Measurements from ENCODE around the gene CARMIL3. TPM values are rescaled to one million over a fixed set of nuclear protein-coding genes. Genes with fewer than 3 reads are reported as not detected.
A peak's percentile ranks its signal among the peaks of the same experiment; 100 is the strongest.
"Not testable (repeated sequence)": the region's sequence is repeated elsewhere in the genome, so short reads cannot be mapped to it uniquely, and the experiment has no call there.

Gene CARMIL3
- total RNA-seq, 1 experiment from 2014 or later: not detected

DNA sequence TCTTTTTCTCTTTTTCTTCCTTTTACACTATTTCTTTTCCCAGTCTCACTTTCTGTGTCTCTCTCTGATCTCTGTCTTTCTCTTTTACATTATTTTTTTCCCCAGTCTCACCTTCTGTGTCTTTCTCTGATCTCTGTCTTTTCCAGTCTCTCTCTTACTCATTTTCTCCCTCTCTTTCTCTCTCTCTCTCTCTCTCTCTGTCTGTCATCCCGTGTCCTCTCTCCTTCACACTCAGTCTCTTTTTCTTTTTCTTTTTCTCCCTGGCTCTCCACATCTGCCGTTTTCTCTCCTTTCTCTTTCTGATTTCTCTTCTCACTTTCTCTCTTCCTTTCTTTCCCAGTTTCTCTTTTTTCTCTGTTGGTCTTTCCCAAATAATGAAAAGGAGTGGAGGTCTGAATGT is 40.8 kb upstream of the CARMIL3 start:
- BruUV-seq (replicated peaks): no TSS peak
- Histone ChIP-seq H3K36me3 (ENCODE audit: low read depth, low read length) (no peaks in the 10 kb centered on the region), H3K4me1 (ENCODE audit: insufficient read depth, low read length) (no peaks in the 10 kb centered on the region), H4K20me1 (ENCODE audit: low read length) (no peaks in the 10 kb centered on the region), H3K4me3 (ENCODE audit: low read length) (no peak overlapping the region), H2AFZ (ENCODE audit: low read length) (no peak overlapping the region), H3K9ac (ENCODE audit: low read length) (no peak overlapping the region), H3K27me3 (ENCODE audit: low read length) (no peaks in the 10 kb centered on the region), H3K9me3 (ENCODE audit: low read length) (no peaks in the 10 kb centered on the region), H3K79me2 (ENCODE audit: low read length) (no peaks in the 10 kb centered on the region), H3K27ac (ENCODE audit: low read length) (no peak overlapping the region), H3K4me2 (ENCODE audit: low read length) (peak overlapping the region; percentile 13; the same call in 1 of the 2 replicates), H3F3A (ENCODE audit: low read length, unreplicated experiment) (no peaks in the 10 kb centered on the region), H3K9me2 (replicated peaks; ENCODE audit: low read length) (no peaks in the 10 kb centered on the region)
- POLR2A ChIA-PET (ENCODE audit: unreplicated experiment): no interaction called here
- CTCF ChIA-PET: no interaction called here
- intact Hi-C loops (cut with micrococcal nuclease): loop anchor here (5.0 kb wide), 2 partner anchors 46 to 96 kb away; no protein-coding TSS in a partner anchor
- ATAC-seq (no peak), DNase-seq (no peak)
- TF ChIP-seq EZH2 (IDR thresholded peaks at IDR 0.05; ENCODE audit: low read length, unreplicated experiment): no peak
- TF ChIP-seq, protein P1, sequence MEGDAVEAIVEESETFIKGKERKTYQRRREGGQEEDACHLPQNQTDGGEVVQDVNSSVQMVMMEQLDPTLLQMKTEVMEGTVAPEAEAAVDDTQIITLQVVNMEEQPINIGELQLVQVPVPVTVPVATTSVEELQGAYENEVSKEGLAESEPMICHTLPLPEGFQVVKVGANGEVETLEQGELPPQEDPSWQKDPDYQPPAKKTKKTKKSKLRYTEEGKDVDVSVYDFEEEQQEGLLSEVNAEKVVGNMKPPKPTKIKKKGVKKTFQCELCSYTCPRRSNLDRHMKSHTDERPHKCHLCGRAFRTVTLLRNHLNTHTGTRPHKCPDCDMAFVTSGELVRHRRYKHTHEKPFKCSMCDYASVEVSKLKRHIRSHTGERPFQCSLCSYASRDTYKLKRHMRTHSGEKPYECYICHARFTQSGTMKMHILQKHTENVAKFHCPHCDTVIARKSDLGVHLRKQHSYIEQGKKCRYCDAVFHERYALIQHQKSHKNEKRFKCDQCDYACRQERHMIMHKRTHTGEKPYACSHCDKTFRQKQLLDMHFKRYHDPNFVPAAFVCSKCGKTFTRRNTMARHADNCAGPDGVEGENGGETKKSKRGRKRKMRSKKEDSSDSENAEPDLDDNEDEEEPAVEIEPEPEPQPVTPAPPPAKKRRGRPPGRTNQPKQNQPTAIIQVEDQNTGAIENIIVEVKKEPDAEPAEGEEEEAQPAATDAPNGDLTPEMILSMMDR (conservative IDR thresholded peaks at IDR 0.05; ENCODE audit: low read depth, low read length): no peak
- TF ChIP-seq EZH2phosphoT487 (IDR thresholded peaks at IDR 0.05; ENCODE audit: borderline replicate concordance, low read length): no peak

DNA sequence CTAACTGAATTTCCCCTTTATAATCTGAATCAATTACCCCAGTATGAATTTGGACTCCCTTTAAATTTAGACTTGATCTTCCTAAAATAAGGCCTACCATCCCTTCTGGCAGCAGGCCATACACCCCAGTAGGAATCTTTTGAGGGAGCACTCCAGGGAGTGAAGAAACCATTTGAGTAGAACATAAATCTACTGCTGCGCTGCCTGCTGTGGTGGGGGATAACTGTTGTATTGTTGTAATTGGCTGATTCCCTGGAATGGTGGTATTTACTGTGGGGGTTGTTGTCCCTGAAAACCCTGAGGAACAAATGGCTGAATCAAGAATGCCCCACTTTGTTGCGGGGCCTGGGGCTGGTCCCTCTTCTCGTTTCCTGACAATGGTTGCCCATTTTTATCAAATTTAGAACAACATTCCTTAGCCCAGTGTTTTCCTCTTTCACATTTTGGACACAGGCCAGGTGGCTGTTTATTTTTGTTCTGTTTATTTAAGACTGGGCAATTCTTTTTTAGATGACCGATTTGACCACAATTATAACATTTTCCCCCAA is 39.0 kb upstream of the CARMIL3 start:
- H3K36me3 ChIP-seq (ENCODE audit: low read depth, low read length); H3K27me3 ChIP-seq (ENCODE audit: low read length); H3K4me3 ChIP-seq (ENCODE audit: low read length); H3K9ac ChIP-seq (ENCODE audit: low read length); H3K4me1 ChIP-seq (ENCODE audit: insufficient read depth, low read length); BruUV-seq (replicated peaks); H2AFZ ChIP-seq (ENCODE audit: low read length); H3K4me2 ChIP-seq (ENCODE audit: low read length); H4K20me1 ChIP-seq (ENCODE audit: low read length); H3F3A ChIP-seq (ENCODE audit: low read length, unreplicated experiment); DNase-seq; CTCF ChIA-PET; H3K27ac ChIP-seq (ENCODE audit: low read length); H3K9me3 ChIP-seq (ENCODE audit: low read length); ATAC-seq; H3K9me2 ChIP-seq (replicated peaks; ENCODE audit: low read length); H3K79me2 ChIP-seq (ENCODE audit: low read length); POLR2A ChIA-PET (ENCODE audit: unreplicated experiment): not testable (repeated sequence)
- intact Hi-C loops (cut with micrococcal nuclease): loop anchor here (5.0 kb wide), 2 partner anchors 45 to 95 kb away; no protein-coding TSS in a partner anchor

DNA sequence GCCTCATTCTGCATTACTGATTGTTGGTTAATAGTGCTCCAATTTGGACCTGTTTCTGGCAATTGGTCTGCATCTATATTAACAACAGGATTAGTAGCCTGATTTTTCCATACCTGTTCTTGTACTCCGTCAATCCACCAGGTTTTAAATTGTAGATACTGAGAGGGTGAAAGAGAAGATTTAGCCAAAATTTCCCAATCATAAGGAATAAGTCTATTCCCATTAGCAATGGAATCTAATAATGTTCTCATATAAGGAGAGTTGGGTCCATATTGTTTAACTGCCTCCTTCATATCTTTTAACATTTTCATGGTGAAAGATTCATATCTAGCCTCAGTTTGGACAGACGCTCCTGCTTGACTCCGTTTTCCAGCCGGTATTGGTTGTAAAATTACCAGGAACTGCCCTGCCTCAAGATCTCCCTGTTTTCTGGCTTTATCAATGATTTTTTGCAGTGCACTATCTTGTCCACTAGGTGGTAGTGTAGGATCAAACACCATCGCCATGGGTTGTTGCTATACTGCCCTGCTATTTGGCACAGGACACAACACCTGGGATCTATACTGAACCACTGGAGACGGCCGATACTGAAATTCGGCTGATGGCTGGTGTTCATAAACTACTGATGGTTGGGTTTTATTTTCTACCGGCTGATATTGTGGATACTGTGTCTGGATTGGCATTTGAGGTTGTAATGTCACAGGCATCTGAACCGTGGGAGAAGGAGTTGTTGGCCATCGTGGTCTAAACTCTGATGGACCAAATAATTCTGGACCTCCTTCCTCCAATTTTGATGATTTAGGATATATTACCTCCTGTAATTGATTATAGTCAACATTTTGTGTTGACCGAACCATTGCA is 37.9 kb upstream of the CARMIL3 start:
- no peaks in the 10 kb centered on the region for H3K79me2 ChIP-seq (ENCODE audit: low read length)
- no peak overlapping the region for H3K9ac ChIP-seq (ENCODE audit: low read length)
- no peaks in the 10 kb centered on the region for H3K9me2 ChIP-seq (replicated peaks; ENCODE audit: low read length)
- BruUV-seq (replicated peaks): no TSS peak
- H3K27ac ChIP-seq (ENCODE audit: low read length): no peak overlapping the region
- CTCF ChIA-PET: no interaction called here
- no peaks in the 10 kb centered on the region for H3K27me3 ChIP-seq (ENCODE audit: low read length)
- no peak overlapping the region for H2AFZ ChIP-seq (ENCODE audit: low read length)
- no peaks in the 10 kb centered on the region for H3K36me3 ChIP-seq (ENCODE audit: low read depth, low read length)
- H3K4me2 ChIP-seq (ENCODE audit: low read length): peak overlapping the region; percentile 23; the same call in 1 of the 2 replicates
- POLR2A ChIA-PET (ENCODE audit: unreplicated experiment): no interaction called here
- ATAC-seq: peak; percentile 95
- intact Hi-C loops (cut with micrococcal nuclease): loop anchor here (1.0 to 5.0 kb wide), 5 partner anchors 22 to 93 kb away; no protein-coding TSS in a partner anchor
- H3K9me3 ChIP-seq (ENCODE audit: low read length): no peaks in the 10 kb centered on the region
- peak; percentile 89 for DNase-seq
- H4K20me1 ChIP-seq (ENCODE audit: low read length): no peaks in the 10 kb centered on the region
- H3K4me1 ChIP-seq (ENCODE audit: insufficient read depth, low read length): no peaks in the 10 kb centered on the region
- H3K4me3 ChIP-seq (ENCODE audit: low read length): no peak overlapping the region
- no peaks in the 10 kb centered on the region for H3F3A ChIP-seq (ENCODE audit: low read length, unreplicated experiment)
- TF ChIP-seq EZH2phosphoT487 (IDR thresholded peaks at IDR 0.05; ENCODE audit: borderline replicate concordance, low read length) (no peak), EZH2 (IDR thresholded peaks at IDR 0.05; ENCODE audit: low read length, unreplicated experiment) (no peak)
- TF ChIP-seq, protein P1 (conservative IDR thresholded peaks at IDR 0.05; ENCODE audit: low read depth, low read length): peak; percentile 83

DNA sequence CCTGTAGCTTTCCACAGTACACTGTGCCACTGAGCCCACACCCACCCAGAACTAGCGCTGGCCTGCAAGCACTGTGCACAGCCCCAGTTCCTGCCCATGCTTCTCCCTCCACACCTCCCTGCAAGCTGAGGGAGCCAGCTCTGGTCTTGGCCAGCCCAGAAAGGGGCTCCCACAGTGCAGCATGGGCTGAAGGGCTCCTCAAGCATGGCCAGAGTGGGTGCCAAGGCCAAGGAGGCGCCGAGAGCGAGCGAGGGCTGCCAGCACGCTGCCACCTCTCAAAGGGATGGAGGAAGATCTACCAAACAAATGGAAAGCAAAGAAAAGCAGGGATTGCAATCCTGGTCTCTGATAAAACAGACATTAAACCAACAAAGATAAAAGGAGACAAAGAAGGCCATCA is 36.1 kb upstream of the CARMIL3 start:
- POLR2A ChIA-PET (ENCODE audit: unreplicated experiment); H3K27me3 ChIP-seq (ENCODE audit: low read length); BruUV-seq (replicated peaks): not testable (repeated sequence)

DNA sequence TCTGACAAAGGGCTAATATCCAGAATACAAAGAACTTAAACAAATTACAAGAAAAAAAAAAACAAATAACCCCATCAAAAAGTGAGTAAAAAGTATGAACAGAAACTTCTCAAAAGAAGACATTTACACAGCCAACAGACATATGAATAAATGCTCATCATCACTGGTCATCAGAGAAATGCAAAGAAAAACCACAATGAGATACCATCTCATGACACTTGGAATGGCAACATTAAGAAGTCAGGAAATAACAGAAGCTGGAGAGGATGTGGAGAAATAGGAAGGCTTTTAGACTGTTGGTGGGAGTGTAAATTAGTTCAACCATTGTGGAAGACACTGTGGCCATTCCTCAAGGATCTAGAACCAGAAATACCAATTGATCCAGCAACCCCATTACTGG is 32.8 kb upstream of the CARMIL3 start:
- H2AFZ ChIP-seq (ENCODE audit: low read length); H3K4me1 ChIP-seq (ENCODE audit: insufficient read depth, low read length); BruUV-seq (replicated peaks); intact Hi-C loops (cut with micrococcal nuclease); ATAC-seq; H3K4me2 ChIP-seq (ENCODE audit: low read length); H3K4me3 ChIP-seq (ENCODE audit: low read length); CTCF ChIA-PET; POLR2A ChIA-PET (ENCODE audit: unreplicated experiment); H3F3A ChIP-seq (ENCODE audit: low read length, unreplicated experiment); H3K9me3 ChIP-seq (ENCODE audit: low read length); H3K27me3 ChIP-seq (ENCODE audit: low read length); H3K36me3 ChIP-seq (ENCODE audit: low read depth, low read length); H3K9ac ChIP-seq (ENCODE audit: low read length); H3K27ac ChIP-seq (ENCODE audit: low read length); H3K9me2 ChIP-seq (replicated peaks; ENCODE audit: low read length); H3K79me2 ChIP-seq (ENCODE audit: low read length); H4K20me1 ChIP-seq (ENCODE audit: low read length); DNase-seq: not testable (repeated sequence)

More for the DNA sequence above, 36.1 kb upstream of the CARMIL3 start:
- H3K27ac ChIP-seq (ENCODE audit: low read length); DNase-seq; H2AFZ ChIP-seq (ENCODE audit: low read length); H3K79me2 ChIP-seq (ENCODE audit: low read length); H3K36me3 ChIP-seq (ENCODE audit: low read depth, low read length); H3K9me3 ChIP-seq (ENCODE audit: low read length); CTCF ChIA-PET; H4K20me1 ChIP-seq (ENCODE audit: low read length); H3K4me3 ChIP-seq (ENCODE audit: low read length); H3K4me2 ChIP-seq (ENCODE audit: low read length); ATAC-seq; H3F3A ChIP-seq (ENCODE audit: low read length, unreplicated experiment); H3K4me1 ChIP-seq (ENCODE audit: insufficient read depth, low read length); H3K9ac ChIP-seq (ENCODE audit: low read length); H3K9me2 ChIP-seq (replicated peaks; ENCODE audit: low read length): not testable (repeated sequence)
- intact Hi-C loops (cut with micrococcal nuclease): loop anchor here (2.0 kb wide), 1 partner anchor 75 kb away; no protein-coding TSS in a partner anchor
